ENCODE data around the gene USP47. TPM values are rescaled to one million over a fixed set of nuclear protein-coding genes. Genes with fewer than 3 reads are reported as not detected.

USP47 gene
- total RNA-seq, 4 donors from 2014 or later = 84.4 to 222 (median 97.6) TPM

GRCh38 chr11:11931461-11932055, 89.8 kb downstream of the USP47 start:
- H3K4me3 ChIP-seq = no peak overlapping the region
- peaks cover 0 to 59% of the 10 kb centered on the region in 2 donors for H3K36me3 ChIP-seq
- H3K27me3 ChIP-seq = no peaks in the 10 kb centered on the region
- intact Hi-C loops (cut with DNase I; ENCODE audit: low total_unique reads) = loop anchor here (1.0 to 10.0 kb wide), 2 partner anchors 113 to 353 kb away; no protein-coding TSS in a partner anchor
- in situ Hi-C loops (cut with MboI; ENCODE audit: low sequenced_read_pairs in 4 of 4) = loop anchor here in 3 of 4 donors (10.0 to 25.0 kb wide), 4 partner anchors 103 to 356 kb away; no protein-coding TSS in a partner anchor
- no peak for TF ChIP-seq POLR2A (IDR thresholded peaks at IDR 0.05)
- TF ChIP-seq CTCF (IDR thresholded peaks at IDR 0.05 in 4 of 5, conservative IDR thresholded peaks at IDR 0.05 in 1 of 5) = peak; percentile 40 to 55 (median 49)
- peak; percentile 39 to 77 for ATAC-seq
- no peaks in the 10 kb centered on the region for H3K4me1 ChIP-seq
- H3K27ac ChIP-seq = no peak overlapping the region
- no peak for DNase-seq
- H3K9me3 ChIP-seq = no peaks in the 10 kb centered on the region

- H3K4me3 ChIP-seq = no peak overlapping the region
- H3K36me3 ChIP-seq = peaks cover 0 to 75% of the 10 kb centered on the region in 2 donors
- in situ Hi-C loops (cut with MboI; ENCODE audit: low sequenced_read_pairs in 4 of 4) (loop anchor here in 3 of 4 donors (10.0 to 25.0 kb wide), 4 partner anchors 99 to 352 kb away; no protein-coding TSS in a partner anchor), intact Hi-C loops (cut with DNase I; ENCODE audit: low total_unique reads) (loop anchor here (10.0 kb wide), 1 partner anchor 349 kb away; no protein-coding TSS in a partner anchor)
- ATAC-seq (no peak), DNase-seq (no peak)
- no peaks in the 10 kb centered on the region for H3K9me3 ChIP-seq
- H3K27me3 ChIP-seq = no peaks in the 10 kb centered on the region
- H3K4me1 ChIP-seq = no peaks in the 10 kb centered on the region
- TF ChIP-seq CTCF (IDR thresholded peaks at IDR 0.05 in 4 of 5, conservative IDR thresholded peaks at IDR 0.05 in 1 of 5) (no peak), POLR2A (IDR thresholded peaks at IDR 0.05) (no peak)
- H3K27ac ChIP-seq = no peak overlapping the region
Observed at GRCh38 chr11:11935536-11935935, 93.8 kb downstream of the USP47 start.

DNA sequence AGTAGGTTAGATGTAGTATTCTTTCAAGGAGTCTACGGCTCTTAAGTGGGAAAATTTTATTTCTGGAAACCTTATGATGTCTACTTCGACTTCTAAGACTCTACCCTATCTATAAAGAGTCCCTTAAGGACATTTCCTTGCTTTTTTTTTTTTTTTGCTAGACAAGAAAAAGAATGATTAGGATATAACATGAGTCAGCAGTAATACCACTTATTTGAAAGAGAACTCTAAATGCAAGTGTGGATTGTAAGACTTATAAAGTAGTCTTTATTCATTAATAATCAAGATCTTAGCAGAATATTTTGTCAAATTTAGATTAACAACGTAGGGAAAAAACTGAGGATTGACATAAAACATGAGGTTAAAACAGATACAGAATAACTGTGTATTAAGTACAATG, 95.7 kb downstream of the USP47 start:
- no peak for ATAC-seq
- no peak overlapping the region for H3K27ac ChIP-seq
- TF ChIP-seq POLR2A (IDR thresholded peaks at IDR 0.05) = no peak
- TF ChIP-seq CTCF (IDR thresholded peaks at IDR 0.05 in 4 of 5, conservative IDR thresholded peaks at IDR 0.05 in 1 of 5) = no peak
- no peak for DNase-seq
- in situ Hi-C loops (cut with MboI; ENCODE audit: low sequenced_read_pairs in 4 of 4) (loop anchor here in 3 of 4 donors (10.0 to 25.0 kb wide), 4 partner anchors 97 to 350 kb away; no protein-coding TSS in a partner anchor), intact Hi-C loops (cut with DNase I; ENCODE audit: low total_unique reads) (loop anchor here (10.0 kb wide), 1 partner anchor 347 kb away; no protein-coding TSS in a partner anchor)
- no peaks in the 10 kb centered on the region for H3K9me3 ChIP-seq
- H3K4me3 ChIP-seq = no peak overlapping the region
- no peaks in the 10 kb centered on the region for H3K4me1 ChIP-seq
- no peaks in the 10 kb centered on the region for H3K27me3 ChIP-seq
- H3K36me3 ChIP-seq = peaks cover 0 to 82% of the 10 kb centered on the region in 2 donors

GRCh38 chr11:11937957-11938356, 96.2 kb downstream of the USP47 start:
- TF ChIP-seq POLR2A (IDR thresholded peaks at IDR 0.05) = no peak
- TF ChIP-seq CTCF (IDR thresholded peaks at IDR 0.05 in 4 of 5, conservative IDR thresholded peaks at IDR 0.05 in 1 of 5) = no peak
- H3K9me3 ChIP-seq = no peaks in the 10 kb centered on the region
- DNase-seq (no peak), ATAC-seq (no peak)
- no peaks in the 10 kb centered on the region for H3K27me3 ChIP-seq
- no peak overlapping the region for H3K27ac ChIP-seq
- H3K4me3 ChIP-seq = no peak overlapping the region
- in situ Hi-C loops (cut with MboI; ENCODE audit: low sequenced_read_pairs in 4 of 4) = loop anchor here in 3 of 4 donors (10.0 to 25.0 kb wide), 4 partner anchors 97 to 349 kb away; no protein-coding TSS in a partner anchor
- peaks cover 0 to 82% of the 10 kb centered on the region in 2 donors for H3K36me3 ChIP-seq
- H3K4me1 ChIP-seq = no peaks in the 10 kb centered on the region
- intact Hi-C loops (cut with DNase I; ENCODE audit: low total_unique reads) = loop anchor here (10.0 kb wide), 1 partner anchor 347 kb away; no protein-coding TSS in a partner anchor

Measured in gastrocnemius medialis (tissue), 4 donors.